CD4-positive, alpha-beta T cell treated with Interleukin-15 for 1 hour (primary cell): ENCODE measurements around the gene LRMDA.

ENCODE experiments used
- DNase-seq: peaks from one replicate; pipeline ENCODE4 v3.0.0-alpha.2; 2020

The LRMDA gene

DNA sequence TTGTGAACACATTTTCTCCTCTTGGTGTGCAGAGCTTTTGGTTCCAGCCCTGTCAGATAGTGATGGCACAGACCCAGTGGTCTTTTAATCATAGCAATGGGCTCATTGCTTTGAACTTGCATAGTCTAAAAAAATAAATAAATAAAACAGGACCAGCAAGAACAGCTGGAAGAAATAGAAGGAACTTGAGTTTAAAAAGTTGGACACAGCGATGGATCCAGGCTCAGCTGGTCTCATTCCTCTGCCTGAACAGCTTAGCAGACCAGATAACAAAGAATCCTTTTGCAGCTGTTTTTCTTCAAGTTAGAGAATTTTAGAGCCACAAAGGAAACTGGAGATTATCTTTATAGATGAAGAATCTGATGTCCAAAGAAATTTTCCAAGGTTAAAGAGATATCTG lies 1005.6 kb downstream of the LRMDA start:
- no peak for DNase-seq

DNA sequence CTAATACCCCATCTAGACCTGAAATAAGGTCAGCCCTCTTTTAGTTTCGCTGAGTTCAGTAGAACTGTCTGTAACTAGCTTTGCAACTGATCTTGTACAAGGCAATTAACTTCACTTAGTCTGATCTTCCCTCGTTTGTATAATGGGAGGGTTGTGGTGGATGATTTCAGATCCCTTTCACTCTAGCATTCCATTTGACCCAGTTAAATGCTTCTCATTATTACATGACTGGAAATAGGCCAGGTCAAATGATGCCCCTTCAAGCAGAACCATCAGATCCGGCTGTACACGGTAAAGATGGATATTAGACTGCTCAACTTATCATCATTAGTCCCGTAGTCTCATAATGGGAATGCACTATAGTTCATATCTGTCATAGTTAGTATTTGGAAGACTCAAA lies 1009.0 kb downstream of the LRMDA start:
- DNase-seq: no peak

DNA sequence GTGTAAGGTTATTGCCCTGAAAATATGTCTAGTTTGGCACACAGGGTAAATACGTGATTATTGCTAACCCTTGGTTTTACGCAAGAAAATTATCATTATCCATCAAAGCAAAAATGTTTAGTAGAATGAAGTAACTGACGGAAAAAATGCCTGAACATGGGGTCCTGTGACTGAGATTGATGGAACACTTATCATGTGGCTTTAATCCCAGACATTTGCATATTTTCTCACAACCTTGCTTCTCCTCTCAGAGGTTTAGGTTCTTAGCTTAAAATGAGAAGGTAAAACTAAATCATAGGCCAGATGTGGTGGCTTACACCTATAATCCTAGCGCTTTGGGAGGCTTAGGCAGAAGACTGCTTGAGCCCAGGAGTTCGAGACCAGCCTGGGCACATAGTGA lies 1010.7 kb downstream of the LRMDA start:
- DNase-seq: no peak

DNA sequence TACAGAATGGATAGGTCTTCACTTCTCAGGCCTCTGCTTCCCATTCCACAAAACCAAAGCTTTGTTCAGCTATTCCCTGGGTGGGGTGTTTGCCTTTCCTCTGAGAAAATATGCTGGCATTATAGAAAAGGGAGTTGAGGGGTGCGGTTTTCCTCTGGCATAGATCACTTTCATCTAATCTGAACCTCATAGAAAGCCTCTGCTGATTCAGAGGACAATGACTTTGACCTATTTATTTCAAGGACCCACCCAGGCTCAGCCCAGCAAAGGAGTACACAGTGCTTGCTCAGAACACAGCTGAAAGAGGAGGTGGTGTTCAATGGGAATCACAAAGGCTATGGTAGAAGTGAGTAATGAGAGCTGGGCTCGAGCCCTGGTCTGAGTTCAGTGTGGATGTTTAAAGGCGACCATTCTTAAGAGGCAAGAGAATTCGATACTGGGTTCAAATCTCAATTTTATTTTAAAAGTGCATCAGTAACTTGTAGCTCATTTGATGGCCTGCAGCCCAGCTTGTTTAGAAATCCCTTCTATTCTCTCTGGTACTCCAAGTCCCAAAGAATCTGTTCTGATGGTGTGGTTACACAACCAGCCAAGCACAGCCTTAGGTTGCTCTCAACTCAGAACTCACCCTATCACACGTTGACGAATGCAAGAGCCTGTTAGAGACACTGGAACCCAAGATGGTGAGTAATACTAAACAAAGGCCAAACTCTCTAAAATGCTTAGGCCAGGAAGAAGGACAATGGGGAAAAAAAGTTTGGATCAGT lies 1012.8 kb downstream of the LRMDA start:
- DNase-seq: no peak

DNA sequence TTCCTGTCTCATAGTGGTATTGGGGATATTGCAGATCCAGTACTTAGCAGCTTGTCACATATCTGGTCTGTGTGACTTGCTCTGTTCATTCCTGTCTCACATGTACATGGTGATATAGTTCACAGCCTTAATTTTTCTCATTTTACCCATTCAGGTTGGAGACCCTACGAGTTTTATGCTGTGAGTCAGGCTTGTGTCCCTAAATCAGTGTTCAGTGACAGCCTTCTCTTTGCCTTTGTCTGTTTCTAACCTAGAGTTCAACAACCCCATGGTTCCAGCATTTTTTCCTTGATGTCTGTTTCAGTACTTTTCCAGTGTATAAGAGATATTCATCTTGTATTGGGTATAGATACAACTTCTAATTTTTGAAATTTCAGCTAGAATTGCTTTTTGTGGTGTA lies 1016.2 kb downstream of the LRMDA start:
- DNase-seq: no peak

DNA sequence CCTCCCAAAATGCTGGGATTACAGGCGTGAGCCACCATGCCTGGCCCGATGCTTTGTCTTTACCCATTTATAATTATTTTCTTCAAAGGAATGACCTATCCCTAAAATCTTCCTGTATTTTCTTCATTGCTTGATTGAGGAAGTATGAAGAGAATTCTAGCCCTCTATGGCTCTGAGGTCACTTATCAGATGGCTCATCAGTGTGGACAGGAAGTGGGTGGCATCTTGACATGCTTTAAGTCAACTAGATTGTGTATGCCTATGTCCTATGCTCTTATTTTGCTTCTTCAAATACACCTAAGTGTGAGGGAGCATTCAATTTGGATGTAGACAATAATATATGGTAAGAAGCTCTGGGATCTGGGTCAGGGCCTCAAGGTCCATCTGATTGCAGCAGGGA lies 1020.5 kb downstream of the LRMDA start:
- no peak for DNase-seq

DNA sequence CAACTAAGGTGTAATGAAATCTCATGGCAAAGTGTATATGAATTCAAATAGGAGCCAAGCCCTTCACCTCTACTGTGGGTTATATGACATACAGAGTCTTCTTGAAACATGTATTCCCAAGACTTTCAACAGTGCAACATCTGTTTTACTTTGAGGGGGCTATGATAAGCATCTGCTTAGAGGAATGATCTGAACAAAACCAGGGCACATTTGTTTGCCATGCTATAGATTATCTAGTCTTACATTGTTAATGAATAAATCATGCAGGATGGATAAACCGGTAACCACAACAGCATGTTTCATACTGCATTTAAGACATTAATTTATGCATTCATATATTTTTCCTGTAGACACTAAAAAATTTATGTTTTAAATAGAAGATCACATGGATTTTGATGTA lies 1021.9 kb downstream of the LRMDA start:
- no peak for DNase-seq

DNA sequence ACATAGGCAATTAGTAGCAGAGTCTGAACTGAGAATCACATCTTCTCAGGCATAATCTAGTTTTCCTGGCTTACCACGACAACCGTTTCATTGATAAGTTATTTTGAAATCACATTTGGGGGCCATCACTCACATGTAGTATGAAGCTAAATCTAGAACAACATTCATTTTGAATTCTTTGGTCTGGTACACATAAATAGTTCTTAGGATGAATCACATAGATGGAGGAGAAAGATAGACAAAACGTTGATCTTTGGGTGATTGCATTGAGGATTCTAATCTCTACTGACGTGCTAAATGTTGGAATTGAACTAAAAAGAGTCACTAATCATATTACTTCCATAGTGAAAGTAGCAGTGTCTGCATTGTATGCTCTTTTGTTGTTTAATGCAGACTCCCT lies 1022.6 kb downstream of the LRMDA start:
- no peak for DNase-seq

DNA sequence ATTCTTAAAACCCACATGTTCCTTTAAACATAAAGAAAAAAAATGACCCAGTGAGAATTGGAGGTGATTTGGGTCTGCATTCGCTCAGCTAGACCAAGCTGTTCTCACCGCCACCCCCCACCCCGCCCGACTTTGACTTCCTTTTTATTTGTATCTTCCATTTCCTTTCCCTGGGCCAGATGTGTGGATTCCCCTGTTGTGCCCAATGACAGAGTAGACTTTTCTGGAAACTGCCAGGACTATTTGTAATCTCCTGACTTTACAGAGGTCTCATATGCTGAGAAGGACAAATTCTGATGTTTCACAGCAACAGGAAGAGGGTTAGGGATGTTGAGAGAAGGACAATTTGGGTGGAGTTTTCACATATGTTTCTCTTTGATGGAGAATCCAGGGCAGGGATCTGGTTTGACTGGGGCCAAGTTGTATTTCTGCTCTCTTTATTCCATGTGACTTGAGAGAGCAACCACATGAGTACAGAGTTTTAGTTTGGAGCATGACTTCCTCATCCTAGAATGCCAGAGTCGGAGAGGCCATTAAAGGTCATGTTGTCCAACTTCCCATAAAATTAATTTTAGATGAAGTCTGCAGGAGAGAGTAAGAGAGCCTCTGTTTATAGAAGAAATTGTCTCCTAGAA lies 1023.2 kb downstream of the LRMDA start:
- no peak for DNase-seq

DNA sequence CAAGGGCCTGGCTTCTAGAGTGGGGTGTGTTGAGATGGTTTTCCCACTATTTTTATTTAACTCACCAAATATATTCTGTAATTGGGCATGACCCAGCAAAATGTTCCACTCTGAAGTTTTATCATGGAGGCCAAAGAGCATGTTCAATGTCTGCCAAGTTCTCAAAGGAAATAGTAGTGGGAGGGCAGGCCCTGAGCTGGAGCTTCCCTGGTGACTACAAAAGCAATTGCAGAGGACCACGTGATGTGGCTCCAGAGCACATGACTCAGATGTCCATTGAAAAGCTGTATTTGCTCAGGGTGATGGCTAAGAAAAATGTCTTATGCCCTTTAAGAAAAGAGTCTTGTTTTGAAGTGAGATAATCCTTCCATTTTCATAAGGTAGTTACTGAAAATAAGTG lies 1024.8 kb downstream of the LRMDA start:
- no peak for DNase-seq

DNA sequence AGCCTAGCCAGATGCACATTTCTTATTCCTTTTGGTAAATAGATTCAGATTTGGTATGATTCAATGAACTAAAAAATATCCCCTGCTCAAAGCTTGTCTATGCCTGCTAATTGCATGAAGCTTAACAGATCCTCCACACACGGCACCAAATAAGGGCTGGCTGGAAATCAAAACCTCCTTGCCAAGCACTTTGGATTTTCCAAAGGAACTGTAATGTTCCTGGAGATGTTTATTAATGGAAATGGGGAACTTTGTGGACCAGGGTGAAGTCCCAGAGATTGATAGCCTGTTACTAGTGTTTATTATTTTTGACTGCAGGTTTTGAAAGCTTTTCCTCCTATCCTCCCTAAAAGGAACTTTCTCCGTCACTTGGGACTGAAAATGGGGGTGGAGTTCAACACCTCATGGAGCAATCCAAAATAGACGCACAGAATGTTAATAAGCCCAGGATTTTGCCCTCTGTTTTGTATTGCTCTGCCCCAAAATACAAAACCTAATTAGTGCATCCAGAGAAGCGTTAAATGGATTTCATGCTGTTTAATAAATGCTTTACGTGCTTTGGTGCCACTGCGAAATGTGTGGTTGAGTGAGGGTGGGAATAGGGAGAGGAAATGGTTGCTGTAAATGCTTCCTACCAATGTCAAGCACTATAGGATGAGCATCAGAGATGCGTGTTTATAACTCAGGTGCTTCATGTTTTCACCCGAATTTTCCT lies 1027.7 kb downstream of the LRMDA start:
- DNase-seq: no peak

DNA sequence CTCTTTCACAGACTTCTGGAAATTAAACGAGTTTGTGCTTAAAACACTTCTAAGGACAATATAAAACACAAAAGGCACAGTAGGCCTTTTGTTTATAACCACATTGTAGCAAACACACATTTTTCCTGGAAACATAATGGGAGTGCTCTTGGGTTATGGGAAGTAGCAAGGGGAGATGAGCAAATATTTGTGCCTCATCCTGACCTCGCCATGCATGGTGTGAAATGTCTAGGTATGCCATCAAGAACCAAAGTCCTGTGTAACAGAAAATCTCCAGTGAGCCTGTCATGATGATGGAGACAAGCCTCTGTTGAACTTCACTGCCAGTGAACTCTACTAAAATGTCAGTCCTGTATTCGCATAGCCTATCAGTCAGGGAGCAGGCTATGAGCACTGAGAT lies 1029.6 kb downstream of the LRMDA start:
- DNase-seq: no peak

DNA sequence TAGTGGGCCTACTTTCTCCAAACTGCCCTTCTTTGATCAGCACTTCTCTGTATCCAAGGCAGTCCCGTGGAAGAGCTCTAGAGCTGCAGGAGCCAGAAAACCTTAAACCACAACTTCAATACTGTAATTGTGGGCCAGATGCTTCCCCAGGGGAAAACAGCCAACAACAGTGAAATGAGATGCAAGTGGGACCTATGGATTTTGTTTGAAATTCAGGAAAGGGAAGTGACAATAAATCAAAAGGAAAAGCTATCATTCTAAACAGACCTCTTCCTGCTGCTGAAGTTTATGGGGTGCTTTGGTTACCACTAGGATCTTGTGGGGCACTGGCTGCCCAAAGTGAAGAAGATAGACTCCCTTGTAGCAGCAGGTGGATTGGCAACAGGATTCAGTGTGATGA lies 1031.7 kb downstream of the LRMDA start:
- DNase-seq: no peak

DNA sequence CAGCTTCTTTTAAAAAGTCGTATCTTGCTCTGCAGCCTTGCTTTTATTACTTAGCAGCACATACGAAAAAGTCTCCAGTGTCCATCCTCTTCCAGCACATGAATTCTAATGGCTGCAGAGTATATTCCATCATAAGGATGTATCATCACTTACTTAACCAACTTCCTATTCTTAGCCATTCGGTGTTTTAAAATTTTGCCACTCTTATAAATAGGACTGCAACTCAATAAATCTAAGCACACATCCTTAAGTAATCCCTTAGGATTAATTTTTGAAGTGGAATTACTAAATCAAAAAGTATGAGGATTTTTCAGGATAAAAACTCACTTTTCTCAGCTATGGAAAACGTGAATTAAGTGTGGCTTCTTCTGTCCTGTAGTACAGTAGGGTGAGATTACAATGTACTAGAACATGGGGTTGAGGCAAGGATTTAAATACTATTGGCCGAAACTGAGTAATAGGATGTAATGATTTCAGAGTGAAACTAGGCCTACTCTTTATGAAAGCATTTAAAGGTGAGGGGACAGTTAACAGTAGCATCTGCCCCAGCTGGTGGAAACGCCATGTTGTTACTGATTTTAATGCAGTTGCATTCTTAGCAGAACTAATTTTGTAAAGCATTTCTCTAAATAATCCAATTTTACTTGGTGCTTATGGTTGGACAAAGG lies 1035.5 kb downstream of the LRMDA start:
- no peak for DNase-seq

DNA sequence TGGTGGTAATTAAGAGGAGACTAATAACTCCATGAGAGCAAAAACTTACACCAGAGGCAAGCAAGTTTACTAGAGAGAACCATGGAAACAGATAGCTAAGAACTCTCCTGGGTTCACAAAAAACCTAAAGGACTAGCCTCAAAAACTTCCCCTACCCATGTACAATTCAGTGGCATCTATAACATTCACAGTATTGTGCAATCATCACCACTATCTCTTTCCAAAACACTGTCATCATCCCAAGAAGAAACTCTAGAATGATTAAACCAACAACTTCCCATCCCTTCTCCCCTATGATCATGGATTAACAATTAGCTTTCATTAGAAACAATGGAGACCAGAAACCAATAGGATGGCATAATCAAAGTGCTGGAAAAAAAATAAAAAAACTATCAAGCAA lies 1038.3 kb downstream of the LRMDA start:
- DNase-seq: no peak

DNA sequence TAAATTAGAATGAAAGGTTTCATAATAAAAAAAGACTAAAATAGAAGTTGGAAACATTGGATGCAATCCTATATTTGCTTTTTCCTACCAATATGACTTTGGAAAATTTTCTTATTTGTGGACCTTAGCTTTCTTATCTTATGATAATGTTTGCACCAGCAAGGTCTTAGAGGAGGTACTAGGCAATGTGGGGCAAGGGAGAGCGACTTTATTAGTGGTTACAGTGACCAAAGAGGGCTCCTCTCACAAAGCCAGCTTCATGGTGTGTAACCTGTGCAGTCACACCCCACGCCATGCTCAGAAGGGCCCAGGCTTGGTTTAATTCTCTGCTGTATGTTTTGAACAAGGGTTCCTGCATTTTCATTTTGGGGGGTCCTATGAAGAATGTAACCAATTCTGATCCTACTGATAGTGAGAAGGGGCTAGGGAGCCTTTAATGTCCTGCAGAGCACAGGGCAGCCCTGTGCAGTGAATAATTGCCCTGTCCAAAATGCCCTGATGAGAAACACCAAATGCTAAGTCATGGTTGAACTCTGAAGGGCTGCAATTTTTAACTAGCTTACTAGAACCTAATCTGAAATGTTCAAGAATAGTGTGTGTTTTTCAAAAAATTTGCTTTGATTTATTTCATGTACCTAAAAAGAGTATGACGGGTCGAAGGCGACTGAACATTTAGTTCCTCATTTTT lies 1047.8 kb downstream of the LRMDA start:
- no peak for DNase-seq

DNA sequence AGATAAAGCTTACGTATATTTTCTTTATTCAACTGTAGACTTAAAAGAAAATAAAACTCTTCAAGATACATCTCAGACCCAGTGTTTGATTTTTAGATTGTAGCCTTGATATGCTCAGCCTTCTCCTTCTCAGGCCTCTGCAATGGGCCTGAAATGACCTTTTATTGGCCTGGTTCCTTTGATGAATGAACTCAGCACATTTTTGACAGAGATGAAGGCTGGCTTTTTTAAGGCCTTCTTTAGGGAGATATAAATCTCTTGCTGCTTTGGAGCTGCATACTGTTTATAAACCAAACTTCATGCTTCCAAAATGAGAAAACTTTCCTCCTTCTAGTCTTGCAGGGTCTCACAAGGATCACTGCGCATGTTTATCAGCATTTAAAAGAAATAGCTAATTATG lies 1049.8 kb downstream of the LRMDA start:
- DNase-seq: no peak

DNA sequence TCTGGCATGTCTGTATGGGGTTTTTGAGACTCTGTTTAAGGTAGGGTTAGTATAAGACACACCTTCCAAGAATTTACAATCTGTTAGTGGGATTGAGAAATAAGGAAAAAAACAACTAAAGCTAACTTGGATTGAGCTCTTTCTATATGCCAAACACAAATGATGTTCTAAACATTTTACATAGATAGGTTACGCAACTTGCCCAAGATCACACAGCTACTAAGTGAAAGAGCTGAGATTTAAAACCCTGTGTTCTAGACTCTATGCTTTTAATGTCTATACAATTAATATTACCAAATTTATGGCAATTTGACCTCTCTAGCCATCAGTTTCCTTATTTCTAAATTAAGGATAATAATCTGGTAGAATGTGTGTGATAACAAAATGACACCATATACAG lies 1056.2 kb downstream of the LRMDA start:
- DNase-seq: no peak

DNA sequence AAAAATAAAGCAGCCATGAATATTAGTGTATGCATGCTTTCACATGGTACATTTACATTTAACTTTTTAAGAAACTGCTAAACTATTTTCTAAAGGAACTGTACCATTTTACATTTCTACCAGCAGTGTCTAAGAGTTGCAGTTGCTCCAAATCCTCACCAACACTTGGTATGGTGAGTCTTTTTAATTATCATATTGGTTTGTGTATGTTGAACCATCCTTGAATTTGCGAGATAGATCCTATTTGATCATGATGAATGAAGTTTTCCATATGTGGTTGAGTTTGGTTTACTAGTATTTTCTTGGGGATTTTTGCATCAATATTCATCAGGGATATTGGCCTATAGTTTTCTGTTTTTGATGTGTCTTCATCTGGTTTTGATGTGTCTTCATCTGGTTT lies 1057.2 kb downstream of the LRMDA start:
- DNase-seq: no peak

DNA sequence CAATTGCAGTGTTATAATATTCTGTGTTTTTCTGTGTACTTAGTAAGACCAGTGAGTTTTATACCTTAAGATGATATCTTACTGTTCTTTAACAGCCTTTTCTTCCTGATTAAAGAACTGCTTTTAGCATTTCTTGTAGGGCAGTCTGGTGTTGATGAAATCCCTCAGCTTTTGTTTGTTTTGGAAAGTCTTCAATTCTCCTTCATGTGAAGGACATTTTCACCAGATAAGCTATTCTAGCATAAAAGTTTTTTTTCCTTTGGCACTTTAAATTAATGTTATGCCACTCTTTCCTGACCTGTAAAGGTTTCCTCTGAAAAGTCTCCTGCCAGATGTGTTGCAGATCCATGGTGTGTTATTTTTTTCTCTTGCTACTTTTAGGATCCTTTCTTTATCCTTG lies 1059.8 kb downstream of the LRMDA start:
- no peak for DNase-seq

DNA sequence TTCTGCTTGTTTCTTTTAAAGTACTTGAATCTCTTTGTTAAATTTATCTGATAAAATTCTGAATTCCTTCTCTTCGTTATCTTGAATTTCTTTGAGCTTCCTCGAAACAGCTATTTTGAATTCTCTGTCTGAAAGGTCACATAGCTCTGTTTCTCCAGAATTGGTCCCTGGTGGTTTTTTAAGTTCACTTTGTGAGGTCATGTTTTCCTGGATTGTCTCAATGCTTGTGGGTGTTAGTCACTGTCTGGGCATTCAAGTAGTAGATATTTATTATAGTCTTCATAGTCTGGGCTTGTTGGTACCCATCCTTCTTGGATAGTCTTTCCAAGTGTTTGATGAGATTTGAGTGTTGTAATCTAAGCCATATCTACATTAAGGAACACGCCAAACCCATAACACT lies 1060.6 kb downstream of the LRMDA start:
- no peak for DNase-seq

DNA sequence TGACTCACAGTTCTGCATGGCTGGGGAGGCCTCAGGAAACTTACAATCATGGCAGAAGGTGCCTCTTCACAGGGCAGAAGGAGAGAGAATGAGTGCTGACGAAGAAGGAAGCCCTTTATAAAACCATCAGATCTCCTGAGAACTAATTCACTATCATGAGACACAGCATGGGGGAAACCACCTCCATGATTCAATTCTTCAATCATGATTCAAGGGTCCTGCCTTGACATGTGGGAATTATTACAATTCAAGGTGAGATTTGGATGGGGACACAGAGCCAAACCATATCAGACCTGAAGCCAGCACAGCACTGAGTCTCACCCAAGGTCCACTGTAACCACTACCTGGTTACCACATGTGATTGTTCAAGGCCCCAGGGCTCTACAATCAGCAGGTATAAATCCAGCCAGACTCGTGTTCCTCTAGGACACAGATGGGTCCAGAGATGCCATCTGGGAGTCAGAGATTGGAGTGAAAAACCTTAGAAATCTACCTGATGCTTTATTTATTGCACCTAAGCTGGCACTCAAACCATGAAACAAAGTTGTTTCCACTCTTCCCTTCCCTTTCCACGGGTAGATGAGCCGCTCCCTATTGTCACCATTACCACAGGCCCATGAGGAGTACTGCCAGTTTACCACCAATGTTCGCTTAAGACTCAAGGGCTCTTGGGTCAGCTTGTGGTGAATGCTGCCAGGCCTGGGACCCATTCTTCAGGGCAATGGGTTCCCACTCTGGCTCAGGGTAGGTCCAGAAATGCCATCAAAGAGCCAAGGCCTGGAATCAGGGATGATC lies 1061.5 kb downstream of the LRMDA start:
- DNase-seq: no peak
